Bone marrow (tissue), 2 donors: ENCODE data around the gene C16orf90.

ENCODE experiments used
- DNase-seq, 2 donors: peaks; one replicate each; lab custom pipeline; 2025; lab: John Stamatoyannopoulos, UW

C16orf90 gene

DNA sequence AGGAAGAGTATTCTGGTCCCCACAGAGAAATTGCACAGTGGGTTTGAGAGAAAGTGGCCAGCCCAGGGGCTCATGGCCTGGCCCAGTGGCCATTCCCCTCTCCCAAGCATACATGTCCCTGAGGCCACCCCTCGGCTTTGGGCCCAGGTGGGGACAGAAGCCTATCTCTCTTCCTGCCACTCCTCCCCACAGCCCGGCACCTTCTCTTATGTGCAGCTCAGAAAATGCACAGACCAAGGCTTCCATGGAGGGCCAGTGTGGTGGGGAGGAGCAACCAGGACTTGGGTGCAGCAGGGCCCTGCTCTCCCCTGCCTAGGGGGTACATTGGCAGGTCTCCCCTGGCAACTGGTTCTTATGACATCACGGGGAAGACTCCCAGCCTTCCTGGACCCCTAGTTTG, at the start of gene C16orf90:
Gene C16orf90 (minus strand): TSS at position 314 of the 400 bp plus-strand sequence. CDS start 68 bp downstream, at position 246.
- no peak for DNase-seq

GRCh38 chr16:3542601-3543373, 47.5 kb upstream of the C16orf90 start:
- DNase-seq, result no peak

- DNase-seq, result no peak
Measured at GRCh38 chr16:3541527-3542155, 46.4 kb upstream of the C16orf90 start.

DNA sequence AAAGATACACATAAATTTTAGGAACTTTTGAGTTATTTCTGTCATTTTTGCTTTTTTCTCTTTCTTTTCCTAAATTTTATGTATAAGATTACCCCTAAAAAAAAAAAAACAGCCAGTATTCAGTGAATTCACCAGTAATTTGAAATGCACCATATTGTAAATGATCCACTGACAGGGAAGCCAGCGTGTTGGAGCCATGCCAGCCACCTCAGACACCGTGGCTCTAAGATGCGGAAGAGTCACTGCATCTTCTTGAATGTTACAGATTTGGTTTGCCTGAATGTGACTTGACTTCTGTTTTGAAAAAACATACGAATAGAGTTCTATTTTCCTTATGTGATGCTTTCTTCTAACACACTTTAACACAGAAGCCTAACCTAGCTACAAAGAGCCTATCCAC, 42.9 kb upstream of the C16orf90 start:
- no peak for DNase-seq

DNA sequence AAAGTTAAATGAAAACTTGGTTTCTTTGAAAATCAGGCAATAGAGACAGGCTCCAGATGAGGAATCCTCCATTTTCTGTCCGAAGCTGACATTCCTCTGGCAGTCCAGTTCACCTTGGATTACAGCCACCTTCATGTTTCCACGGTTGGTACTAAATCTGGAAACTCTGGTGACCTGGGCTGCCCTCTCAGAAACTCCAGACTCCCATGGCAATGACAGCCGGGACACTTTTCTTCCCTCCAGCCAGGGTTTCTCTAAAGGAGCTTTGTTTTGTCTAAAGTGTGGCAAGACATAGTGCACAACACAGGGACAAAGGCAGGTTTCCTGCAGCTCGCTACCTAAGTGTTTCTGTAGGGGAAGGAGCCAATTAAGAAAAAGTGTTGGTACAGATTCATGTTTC, 41.6 kb upstream of the C16orf90 start:
- DNase-seq, result no peak

- no peak for DNase-seq
Measured at GRCh38 chr16:3536271-3536731, 41.0 kb upstream of the C16orf90 start.

DNA sequence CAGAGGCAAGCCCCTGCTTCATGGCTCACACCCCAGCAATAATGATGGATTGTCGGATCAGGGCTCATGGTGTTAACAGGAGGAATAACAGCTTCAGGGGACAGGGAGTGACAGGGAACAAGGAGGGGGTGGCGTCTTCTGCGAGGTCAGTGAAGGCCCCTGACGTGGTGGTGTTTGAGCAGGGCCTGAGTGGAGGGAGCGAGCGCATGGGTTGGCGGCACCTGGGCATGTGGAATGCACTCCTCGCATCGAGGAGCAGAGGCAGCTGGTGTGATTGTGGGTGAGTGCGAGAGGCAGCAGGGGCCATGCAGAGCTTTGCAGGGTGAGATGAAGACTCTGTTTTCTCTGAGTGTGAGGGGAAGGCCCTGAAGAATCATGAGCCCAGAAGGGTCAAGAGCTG, 38.8 kb upstream of the C16orf90 start:
- DNase-seq, result no peak

GRCh38 chr16:3532741-3533140, 37.5 kb upstream of the C16orf90 start:
- DNase-seq, result no peak

DNA sequence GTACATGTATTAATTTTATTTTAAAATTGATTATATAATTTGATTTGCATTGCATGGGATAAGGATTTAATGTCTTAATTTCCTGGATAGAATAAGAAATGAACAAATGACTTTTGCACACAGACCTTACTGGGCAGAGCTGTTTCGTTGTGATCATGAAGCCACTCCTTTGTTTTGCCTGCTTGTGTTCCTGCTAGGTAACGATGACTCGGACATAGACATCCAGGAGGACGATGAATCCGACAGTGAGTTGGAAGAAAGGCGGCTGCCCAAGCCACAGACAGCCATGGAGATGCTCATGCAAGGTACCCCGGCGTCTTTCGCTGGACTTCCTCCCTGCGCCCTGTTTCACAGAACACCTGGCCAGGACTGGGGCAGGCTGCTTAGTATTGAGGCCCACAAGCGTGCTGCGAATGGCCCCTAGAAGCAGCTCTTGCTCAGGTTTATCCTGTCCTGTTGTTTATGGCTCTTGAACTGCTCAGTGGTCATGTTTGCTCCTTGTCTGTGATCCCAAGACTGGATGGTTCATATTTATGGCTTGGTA, 35.2 kb upstream of the C16orf90 start:
- DNase-seq, result no peak

- no peak for DNase-seq
Measured at GRCh38 chr16:3529175-3529574, 33.9 kb upstream of the C16orf90 start.

GRCh38 chr16:3528406-3528805, 33.1 kb upstream of the C16orf90 start:
- DNase-seq, result no peak

DNA sequence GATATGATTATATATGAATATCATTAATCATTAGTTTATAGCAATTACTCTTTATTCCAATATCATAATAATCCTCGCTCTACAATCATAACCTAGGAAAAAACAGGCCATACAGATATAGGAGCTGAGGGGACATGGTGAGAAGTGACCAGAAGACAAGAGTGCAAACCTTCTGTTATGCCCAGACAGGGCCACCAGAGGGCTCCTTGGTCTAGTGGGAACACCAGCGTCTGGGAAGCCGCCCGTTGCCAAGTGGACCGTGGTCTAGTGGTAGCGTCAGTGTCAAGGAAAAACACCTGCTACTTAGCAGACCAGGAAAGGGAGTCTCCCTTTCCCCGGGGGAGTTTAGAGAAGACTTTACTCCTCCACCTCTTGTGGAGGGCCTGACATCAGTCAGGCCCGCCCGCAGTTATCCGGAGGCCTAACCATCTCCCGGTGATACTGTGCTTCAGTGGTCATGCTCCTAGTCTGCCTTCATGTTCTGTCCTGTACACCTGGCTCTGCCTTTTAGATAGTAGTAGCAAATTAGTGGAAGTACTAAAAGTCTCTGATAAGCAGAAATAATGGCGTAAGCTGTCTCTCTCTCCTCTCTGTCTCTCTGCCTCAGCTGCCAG, 32.0 kb upstream of the C16orf90 start:
- DNase-seq, result peak in 1 of 2 donors; percentile 4

DNA sequence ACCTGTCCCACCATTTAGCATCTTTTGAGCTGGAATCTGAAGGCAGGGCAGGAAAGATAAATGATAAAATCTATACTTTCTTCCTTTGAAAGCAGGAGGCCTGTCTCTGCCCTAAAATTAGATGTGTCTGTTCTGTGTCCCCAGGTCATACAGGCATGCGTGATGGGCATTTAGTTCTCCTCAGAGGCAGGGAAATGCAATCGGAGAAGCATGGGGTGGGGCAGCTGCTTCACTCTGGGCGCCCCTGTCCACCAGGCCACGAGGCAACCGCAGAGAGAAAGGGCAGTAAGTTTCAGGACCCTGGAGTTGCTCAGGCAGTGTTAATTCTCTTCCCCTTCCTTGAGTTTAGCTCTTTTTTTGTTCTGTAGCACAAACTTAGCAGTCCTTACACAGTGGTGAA, 30.7 kb upstream of the C16orf90 start:
- DNase-seq, result no peak

DNA sequence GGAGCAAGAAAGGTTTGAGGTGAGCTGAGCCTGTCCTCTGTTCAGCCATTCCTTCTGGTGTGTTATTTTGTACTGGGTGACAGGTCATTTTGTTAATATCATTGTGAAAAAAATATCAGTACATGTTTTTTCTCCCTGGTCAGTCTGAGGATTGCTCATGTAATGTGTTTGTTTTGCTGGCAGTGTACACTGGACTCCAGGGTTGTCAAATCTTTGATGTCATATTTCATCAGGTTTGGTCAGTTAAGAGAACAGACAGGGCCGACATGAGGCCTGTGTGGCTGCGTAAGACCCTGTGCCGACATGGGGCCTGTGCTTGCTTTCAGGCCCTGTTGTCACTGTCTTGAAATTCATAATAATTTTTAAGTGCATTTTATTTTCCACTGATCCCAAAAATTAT, 28.0 kb upstream of the C16orf90 start:
- DNase-seq, result no peak

DNA sequence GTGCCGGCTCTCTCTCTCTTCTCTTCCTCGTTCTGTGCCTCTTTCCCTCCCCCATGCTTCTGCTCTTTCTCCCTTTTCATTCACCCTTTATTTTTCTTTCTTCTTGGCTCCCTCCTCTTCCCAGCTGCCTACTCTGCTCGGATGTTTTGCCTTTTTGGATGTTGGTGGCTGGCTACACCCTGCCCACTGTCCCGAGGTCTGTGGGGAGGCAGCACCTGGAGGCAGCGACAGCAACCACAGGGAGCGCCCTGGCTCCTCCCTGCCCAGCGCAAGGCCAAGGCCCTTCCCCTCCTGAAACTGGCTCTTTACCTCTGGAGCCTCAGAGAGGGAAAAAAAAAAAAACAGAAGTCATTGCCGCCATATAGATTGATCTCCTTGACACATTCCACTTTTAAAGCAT, 25.6 kb upstream of the C16orf90 start:
- DNase-seq, result no peak

DNA sequence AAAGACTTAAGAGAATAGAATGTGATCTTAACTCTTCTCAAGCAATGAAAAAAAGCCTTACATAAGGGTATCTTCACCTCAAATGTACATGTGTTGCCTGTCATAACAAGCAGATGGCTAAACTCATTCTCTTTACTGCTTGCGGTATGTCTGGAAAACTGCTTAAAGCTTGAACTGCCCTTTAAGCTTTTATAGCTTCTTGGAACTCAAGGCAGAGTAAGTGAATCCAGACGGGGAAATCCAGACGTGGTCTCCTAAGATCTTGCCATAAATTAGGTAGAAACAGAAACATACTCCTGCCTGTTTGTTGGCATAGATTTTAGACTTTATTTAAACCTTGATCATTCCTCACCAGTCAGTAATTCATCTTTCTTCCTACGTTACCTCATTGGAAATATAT, 25.1 kb upstream of the C16orf90 start:
- no peak for DNase-seq

DNA sequence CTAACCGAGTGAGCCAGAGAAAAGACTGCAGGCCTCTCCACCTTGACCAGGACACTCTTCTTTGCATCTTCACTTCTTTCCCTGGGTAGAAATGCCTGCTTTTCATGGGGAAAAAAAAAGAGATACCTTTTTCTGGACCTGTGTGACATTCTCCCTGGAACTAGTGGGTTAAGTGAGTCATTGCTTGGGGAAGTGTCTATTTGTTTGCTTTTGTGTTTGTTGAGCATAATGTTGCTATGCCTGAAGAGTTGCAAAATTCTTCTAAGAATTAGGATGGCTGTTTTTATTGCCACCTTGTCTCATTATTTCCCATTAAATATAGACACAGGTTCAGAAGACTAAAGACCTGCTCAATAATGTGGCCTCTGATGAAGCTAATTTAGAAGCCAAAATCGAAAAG, 24.3 kb upstream of the C16orf90 start:
- DNase-seq, result no peak

DNA sequence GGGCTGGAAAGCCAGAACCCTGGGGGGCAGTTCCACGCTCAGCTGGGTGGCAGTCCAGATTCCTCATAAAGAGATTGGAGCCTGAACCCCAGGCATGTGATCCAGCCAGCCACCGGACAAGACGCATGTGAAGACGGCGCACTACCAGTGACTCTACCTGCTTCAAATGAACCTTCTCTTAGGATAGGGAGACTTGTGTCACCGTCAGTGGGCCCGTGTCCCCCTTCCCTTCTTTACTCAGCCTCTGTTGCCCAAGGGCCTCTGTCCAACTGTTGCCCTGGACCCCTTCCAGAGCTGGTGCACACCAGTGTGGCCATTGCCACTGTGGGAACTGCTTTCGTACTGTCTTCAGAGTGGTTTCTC, 23.7 kb upstream of the C16orf90 start:
- DNase-seq, result no peak

DNA sequence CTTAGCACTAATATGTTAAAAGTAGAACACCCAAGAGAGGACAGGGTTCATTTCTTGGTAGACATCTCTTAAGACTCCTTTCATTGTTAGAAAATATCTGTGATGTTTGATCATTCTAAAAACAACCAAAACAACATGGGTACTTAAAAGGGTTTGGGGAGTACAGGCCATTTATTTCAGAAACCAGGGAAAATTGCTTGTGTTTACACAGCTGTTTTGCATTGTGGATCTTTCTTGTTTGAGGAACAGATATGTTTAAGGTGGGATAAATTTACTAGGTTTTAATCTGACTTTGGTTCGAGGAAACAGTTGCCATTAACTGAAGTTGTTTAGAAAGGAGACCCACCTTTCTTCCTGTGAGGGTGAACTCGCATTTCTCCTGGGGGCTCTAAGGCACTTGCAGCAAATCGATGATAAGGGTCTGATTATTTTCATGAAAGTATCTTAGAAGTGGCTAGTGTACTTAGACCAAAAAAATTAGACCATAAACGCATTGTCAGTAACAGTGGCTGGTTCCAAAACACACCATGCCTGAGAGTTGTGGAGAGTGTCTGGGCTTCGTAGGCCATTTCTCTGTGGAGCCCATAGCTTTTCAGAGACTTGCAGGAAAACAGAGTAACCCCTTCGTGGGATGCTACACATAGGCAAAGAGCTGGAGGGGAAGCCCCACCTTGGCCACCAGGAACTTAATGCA, 23.1 kb upstream of the C16orf90 start:
- no peak for DNase-seq

- no peak for DNase-seq
Measured at GRCh38 chr16:3515897-3516296, 20.6 kb upstream of the C16orf90 start.

DNA sequence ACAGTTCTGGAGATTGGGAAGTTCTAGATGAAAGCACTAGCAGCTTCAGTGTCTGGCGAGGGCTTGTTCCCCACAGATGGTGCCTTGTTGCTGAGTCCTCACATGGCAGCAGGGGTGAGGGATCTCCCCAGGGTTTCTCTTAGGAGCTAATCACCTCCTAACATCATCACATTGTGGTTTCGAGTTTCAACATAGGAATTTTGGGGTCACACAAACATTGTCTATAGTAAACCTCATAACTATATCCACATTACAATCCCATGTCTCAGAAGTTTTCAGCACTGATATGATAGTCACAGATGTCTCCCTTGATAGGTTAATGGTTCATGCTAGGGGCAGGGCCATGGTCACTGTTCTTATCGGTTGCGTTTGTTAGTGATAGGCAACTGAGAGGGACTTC, 19.3 kb upstream of the C16orf90 start:
- no peak for DNase-seq

DNA sequence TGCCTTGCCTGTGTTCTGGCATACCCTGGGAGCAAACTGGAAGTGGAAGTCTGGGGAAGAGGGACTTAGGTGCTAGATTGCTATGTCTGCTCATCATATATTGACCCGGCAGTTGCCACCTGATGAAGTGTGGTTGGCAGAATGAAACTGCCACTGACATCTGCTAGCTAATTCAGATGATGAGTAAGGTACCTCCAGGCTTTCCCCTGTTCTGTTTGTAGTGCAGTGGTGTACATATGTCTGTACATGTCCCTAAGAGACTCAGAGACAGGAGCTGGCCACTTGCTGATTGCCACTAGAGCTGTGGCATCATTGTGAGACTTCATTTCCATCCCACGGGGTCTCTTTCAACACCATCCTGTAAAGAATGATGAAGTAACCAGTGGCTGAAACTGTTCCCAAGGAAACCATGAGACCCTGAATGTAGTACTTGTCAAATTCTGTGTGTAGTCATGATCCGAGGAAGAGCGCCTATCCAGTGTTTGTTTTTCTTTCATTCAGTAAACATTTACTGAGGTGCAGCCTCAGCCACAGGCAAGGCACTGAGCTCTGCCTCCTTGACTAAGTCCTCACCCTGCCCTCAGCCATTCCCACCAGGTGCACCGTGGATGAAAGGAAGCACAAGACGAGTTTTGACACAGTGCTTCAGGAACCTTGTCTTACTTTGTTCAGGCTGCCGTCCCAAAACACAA, 18.7 kb upstream of the C16orf90 start:
- DNase-seq, result no peak
